Peyer's patch (tissue), 4 donors: ENCODE data around the gene EN1. TPM values are rescaled to one million over a fixed set of nuclear protein-coding genes. Genes with fewer than 3 reads are reported as not detected.

Source experiments
- DNase-seq, 3 donors: peaks; one replicate each; pipeline ENCODE4 v3.0.0-alpha.2; 2017 to 2019
- H3K27ac ChIP-seq, 4 donors: fragments of 200-600 bp; sonication (generic); one replicate each; pipeline ENCODE4 v1.5.1; 2016 to 2019
- H3K27me3 ChIP-seq, 2 donors: fragments of 200-600 bp; sonication (generic); one replicate each; pipeline ENCODE4 v1.5.1; 2019
- H3K36me3 ChIP-seq, 3 donors: fragments of 200-600 bp; sonication (generic); one replicate each; pipeline ENCODE4 v1.5.1; 2016 to 2019
- H3K4me1 ChIP-seq, 4 donors: fragments of 200-600 bp; sonication (generic); one replicate each; pipeline ENCODE4 v1.5.1; 2016 to 2019
- H3K4me3 ChIP-seq, 4 donors: fragments of 200-600 bp; sonication (generic); 1 replicate in 3 of 4; 2 replicates in 1 of 4; pipeline ENCODE4 v1.5.1; 2016 to 2019; ENCODE audit warnings: mild to moderate bottlenecking in 1 of 4
- H3K9me3 ChIP-seq, 4 donors: fragments of 200-600 bp; sonication (generic); one replicate each; pipeline ENCODE4 v1.5.1; 2016 to 2019; ENCODE audit warnings: mild to moderate bottlenecking in 1 of 4
- POLR2A ChIP-seq, 2 donors: fragments of 450-650 bp; IDR thresholded peaks; one replicate each; pipeline ENCODE4 v1.5.1; 2017; ENCODE audit warnings: antibody characterized with exemption in 2 of 2, mild to moderate bottlenecking in 2 of 2, moderate library complexity in 2 of 2
- total RNA-seq, 4 donors: library from RNA; depleted of rRNA; stranded (reverse); fragments of >200 nt; gene quantifications; one replicate each; pipeline ENCODE4 v1.1.0, GENCODE V29; 2016
- TF ChIP-seq, protein P1 (sequence below), 6 experiments: fragments of 450-650 bp in 4 of 6; fragments of 200-600 bp in 2 of 6; sonication (generic) in 1 of 6; IDR thresholded peaks; one replicate each; pipeline ENCODE4 v1.5.1; 2017 to 2019; ENCODE audit warnings: antibody characterized with exemption in 6 of 6, mild to moderate bottlenecking in 3 of 6, moderate library complexity in 1 of 6

EN1 gene
- total RNA-seq = not detected

DNA sequence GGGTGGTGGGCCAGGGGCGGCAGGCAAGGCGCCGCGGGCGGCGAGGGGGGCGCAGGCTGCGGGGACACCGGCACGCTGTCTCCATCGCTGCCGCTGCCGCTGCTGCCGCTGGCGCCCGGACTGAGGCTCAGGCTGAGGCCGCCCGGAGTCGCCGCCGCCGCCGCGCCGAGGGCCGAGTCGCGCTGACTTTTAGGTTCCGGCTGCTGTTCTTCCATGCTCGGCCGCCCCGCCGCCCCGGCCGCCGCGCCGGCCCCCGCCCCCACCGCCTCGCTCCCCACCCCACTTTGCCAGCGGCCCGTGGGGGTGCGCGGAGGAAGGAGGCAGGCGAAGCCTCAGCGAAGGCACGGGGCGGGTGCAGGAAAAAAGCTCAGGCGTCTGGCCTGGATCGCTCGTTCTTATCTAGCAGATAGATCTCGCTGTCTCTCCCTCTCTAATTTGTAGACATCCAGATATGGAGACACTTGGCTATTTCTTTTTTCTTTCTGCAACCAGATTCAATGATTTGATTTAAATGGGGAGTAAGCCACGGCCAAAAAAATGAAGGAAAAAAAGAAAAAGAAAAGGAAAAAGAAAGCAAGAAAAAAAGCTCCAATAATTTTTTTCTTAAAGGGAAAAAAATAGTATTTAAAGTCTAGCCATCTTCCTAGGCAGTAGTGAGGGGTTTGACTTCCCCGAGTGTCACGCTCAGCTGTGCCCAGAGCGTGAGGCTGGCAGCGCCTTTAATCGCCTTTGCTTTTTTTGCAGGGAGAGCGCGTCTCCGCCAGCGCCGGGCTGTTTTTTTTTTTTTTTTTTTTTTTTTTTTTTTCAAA, at the start of gene EN1:
Gene EN1, minus strand, starts transcription at position 696 of the 809 bp plus-strand sequence. Its CDS starts 481 bp downstream, at position 215.
- Histone ChIP-seq H3K4me3 (peak within 1 kb of the TSS in 3 of 4 donors; percentile 7 to 41 (median 31)), H3K9me3 (no peaks in the 10 kb centered on the region), H3K27me3 (peaks cover 0 to 77% of the 10 kb centered on the region in 2 donors), H3K4me1 (peaks cover 0 to 42% (median 3%) of the 10 kb centered on the region in 4 donors), H3K36me3 (no peaks in the 10 kb centered on the region), H3K27ac (no peak within 1 kb of the TSS)
- TF ChIP-seq POLR2A (IDR thresholded peaks at IDR 0.05) = no peak
- TF ChIP-seq, protein P1, sequence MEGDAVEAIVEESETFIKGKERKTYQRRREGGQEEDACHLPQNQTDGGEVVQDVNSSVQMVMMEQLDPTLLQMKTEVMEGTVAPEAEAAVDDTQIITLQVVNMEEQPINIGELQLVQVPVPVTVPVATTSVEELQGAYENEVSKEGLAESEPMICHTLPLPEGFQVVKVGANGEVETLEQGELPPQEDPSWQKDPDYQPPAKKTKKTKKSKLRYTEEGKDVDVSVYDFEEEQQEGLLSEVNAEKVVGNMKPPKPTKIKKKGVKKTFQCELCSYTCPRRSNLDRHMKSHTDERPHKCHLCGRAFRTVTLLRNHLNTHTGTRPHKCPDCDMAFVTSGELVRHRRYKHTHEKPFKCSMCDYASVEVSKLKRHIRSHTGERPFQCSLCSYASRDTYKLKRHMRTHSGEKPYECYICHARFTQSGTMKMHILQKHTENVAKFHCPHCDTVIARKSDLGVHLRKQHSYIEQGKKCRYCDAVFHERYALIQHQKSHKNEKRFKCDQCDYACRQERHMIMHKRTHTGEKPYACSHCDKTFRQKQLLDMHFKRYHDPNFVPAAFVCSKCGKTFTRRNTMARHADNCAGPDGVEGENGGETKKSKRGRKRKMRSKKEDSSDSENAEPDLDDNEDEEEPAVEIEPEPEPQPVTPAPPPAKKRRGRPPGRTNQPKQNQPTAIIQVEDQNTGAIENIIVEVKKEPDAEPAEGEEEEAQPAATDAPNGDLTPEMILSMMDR (IDR thresholded peaks at IDR 0.05) = no peak
- DNase-seq = peak in 2 of 3 donors; percentile 11 to 40

DNA sequence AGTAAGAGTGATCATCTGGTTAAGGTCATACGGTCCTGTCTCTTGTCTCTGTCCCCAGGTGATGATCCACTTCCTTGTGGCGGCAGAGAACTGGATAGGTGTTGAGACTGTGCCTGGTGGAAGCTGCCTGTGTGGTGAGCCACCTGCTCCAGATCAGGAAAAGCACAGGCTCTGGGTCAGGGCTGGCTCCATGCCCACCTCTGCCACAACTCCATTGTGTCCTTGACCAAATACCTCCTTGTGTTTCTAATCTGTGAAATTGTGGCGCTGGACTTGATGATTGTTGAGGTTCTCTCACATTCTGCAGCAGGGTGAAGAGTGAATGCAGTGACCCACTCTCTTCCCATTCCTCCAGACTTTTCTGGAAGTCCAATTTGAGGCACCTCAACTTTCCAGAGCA, 45.7 kb upstream of the EN1 start:
- Histone ChIP-seq H3K36me3 (no peaks in the 10 kb centered on the region), H3K9me3 (no peaks in the 10 kb centered on the region), H3K27ac (no peak overlapping the region), H3K27me3 (no peaks in the 10 kb centered on the region), H3K4me1 (no peaks in the 10 kb centered on the region), H3K4me3 (no peak overlapping the region)
- DNase-seq = no peak
- TF ChIP-seq, protein P1 (IDR thresholded peaks at IDR 0.05) = no peak

DNA sequence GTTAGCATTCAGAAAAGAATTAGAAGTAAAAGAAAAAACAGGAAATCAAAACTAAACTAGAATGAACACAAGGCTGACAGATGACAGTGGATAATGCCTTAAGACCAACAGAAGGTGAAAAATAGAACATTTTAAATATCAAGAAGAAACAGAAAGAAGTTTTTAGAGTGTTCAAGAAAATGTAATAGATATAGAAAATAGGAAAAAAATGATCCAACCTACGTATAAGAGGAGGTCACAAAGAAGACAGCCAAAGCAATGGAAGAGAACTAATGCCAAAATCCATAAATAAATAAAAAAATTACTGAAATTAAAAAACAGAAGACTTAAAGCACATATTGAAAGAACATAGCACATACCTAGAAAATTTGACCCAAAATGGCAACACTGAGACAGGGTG, 42.5 kb upstream of the EN1 start:
- H3K27ac ChIP-seq = no peak overlapping the region
- TF ChIP-seq POLR2A (IDR thresholded peaks at IDR 0.05) = no peak
- TF ChIP-seq, protein P1 (IDR thresholded peaks at IDR 0.05) = no peak

DNA sequence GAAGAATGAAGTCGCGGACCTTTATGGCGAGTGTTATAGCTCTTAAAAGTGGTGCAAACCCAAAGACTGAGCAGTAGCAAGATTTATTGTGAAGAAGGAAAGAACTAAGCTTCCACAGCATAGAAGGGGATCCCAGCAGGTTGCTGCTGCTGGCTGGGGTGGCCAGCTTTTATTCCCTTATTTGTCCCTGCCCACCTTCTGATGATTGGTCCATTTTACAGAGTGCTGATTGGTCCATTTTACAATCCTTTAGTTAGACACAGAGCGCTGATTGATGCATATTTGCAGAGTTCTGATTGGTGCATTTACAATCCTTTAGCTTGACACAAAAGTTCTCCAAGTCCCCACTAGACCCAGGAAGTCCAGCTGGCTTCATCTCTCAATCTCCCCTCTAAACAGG, 36.3 kb upstream of the EN1 start:
- Histone ChIP-seq H3K4me1 (no peaks in the 10 kb centered on the region), H3K36me3 (no peaks in the 10 kb centered on the region), H3K9me3 (no peaks in the 10 kb centered on the region), H3K27me3 (no peaks in the 10 kb centered on the region), H3K4me3 (no peak overlapping the region), H3K27ac (no peak overlapping the region)
- no peak for TF ChIP-seq POLR2A (IDR thresholded peaks at IDR 0.05)
- TF ChIP-seq, protein P1 (IDR thresholded peaks at IDR 0.05) = no peak
- DNase-seq = no peak

More for the DNA sequence above, 42.5 kb upstream of the EN1 start:
- Histone ChIP-seq H3K4me1 (no peaks in the 10 kb centered on the region), H3K36me3 (no peaks in the 10 kb centered on the region), H3K27me3 (no peaks in the 10 kb centered on the region), H3K4me3 (no peak overlapping the region), H3K9me3 (no peaks in the 10 kb centered on the region)
- DNase-seq = no peak

DNA sequence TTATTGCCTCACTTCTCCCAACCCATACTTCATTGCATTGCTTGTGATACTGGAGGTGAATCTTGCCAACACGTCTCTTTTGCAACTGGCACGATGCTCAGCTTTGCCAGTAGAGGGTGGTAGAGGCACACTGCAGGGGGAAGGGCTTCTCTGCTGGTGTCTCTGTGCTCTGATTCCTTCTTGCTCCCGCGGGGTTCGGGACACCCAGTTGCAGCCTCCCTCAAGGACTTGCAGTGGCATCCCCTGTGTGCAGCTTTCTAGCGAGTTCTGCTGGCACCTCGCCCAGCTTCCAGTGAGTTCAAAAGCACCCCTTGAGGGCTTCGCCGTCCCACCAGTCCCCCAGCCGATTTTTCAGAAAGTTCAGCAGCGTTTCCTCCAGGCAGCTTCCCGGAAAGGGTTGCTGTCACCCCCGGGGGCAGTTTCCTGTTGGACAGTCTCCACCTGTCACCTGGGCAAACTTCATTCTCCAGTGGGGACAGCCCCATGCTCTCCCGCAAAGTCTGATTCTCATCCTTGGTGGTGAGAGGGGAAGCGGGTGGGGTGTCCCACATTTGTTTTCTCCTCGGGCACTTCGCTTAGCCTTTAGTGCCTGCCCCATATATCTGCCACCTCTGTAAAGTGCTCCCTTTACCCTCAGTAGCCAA, 35.4 kb upstream of the EN1 start:
- Histone ChIP-seq H3K9me3 (no peaks in the 10 kb centered on the region), H3K27ac (no peak overlapping the region), H3K4me1 (no peaks in the 10 kb centered on the region), H3K36me3 (no peaks in the 10 kb centered on the region), H3K4me3 (peak overlapping the region in 3 of 4 donors; percentile 20 to 52 (median 46)), H3K27me3 (no peaks in the 10 kb centered on the region)
- TF ChIP-seq, protein P1 (IDR thresholded peaks at IDR 0.05) = peak in 5 of 6 experiments; percentile 67 to 96 (median 91)
- no peak for TF ChIP-seq POLR2A (IDR thresholded peaks at IDR 0.05)
- peak; percentile 37 to 82 (median 65) for DNase-seq
